ENCODE data around the gene PRKAG2. TPM values are rescaled to one million over a fixed set of nuclear protein-coding genes. Genes with fewer than 3 reads are reported as not detected.

Gene PRKAG2
- polyA plus RNA-seq, 2 donors, result 9.0 to 11.2 TPM

GRCh38 chr7:151779678-151780077, 97.2 kb downstream of the PRKAG2 start:
- H3K36me3 ChIP-seq (ENCODE audit: control insufficient read depth in 2 of 2, insufficient read depth in 2 of 2, low read length in 1 of 2), result peaks cover 6 to 8% of the 10 kb centered on the region in 2 donors
- peaks cover 2 to 6% of the 10 kb centered on the region in 2 donors for H3K4me1 ChIP-seq (ENCODE audit: control insufficient read depth in 2 of 2, insufficient read depth in 2 of 2, low read length in 1 of 2)
- no peak overlapping the region for H3K4me3 ChIP-seq (ENCODE audit: low read depth in 1 of 2, low read length in 2 of 2)
- 88 to 90% methylated on average over 7 of the region's 7 CpGs for WGBS, 2 donors
- H3K9me3 ChIP-seq (ENCODE audit: control insufficient read depth in 2 of 2, insufficient read depth in 1 of 2, low read depth in 1 of 2, low read length in 1 of 2), result no peaks in the 10 kb centered on the region
- no peaks in the 10 kb centered on the region for H3K27me3 ChIP-seq (ENCODE audit: control insufficient read depth in 1 of 2, insufficient read depth in 2 of 2, low read length in 2 of 2)
- H3K27ac ChIP-seq (ENCODE audit: low read depth in 2 of 2, low read length in 1 of 2), result no peak overlapping the region

- Histone ChIP-seq H3K9me3 (ENCODE audit: control insufficient read depth in 2 of 2, insufficient read depth in 1 of 2, low read depth in 1 of 2, low read length in 1 of 2) (no peaks in the 10 kb centered on the region), H3K27ac (ENCODE audit: low read depth in 2 of 2, low read length in 1 of 2) (no peak overlapping the region), H3K36me3 (ENCODE audit: control insufficient read depth in 2 of 2, insufficient read depth in 2 of 2, low read length in 1 of 2) (peaks cover 6 to 8% of the 10 kb centered on the region in 2 donors), H3K4me3 (ENCODE audit: low read depth in 1 of 2, low read length in 2 of 2) (no peak overlapping the region), H3K4me1 (ENCODE audit: control insufficient read depth in 2 of 2, insufficient read depth in 2 of 2, low read length in 1 of 2) (peaks cover 2 to 6% of the 10 kb centered on the region in 2 donors), H3K27me3 (ENCODE audit: control insufficient read depth in 1 of 2, insufficient read depth in 2 of 2, low read length in 2 of 2) (no peaks in the 10 kb centered on the region)
- WGBS, 2 donors, result 96 to 99% methylated on average over 6 of the region's 6 CpGs
These were observed 97.7 kb downstream of the PRKAG2 start for GRCh38 chr7:151779255-151779654.

GRCh38 chr7:151777908-151778670, 98.8 kb downstream of the PRKAG2 start:
- Histone ChIP-seq H3K27me3 (ENCODE audit: control insufficient read depth in 1 of 2, insufficient read depth in 2 of 2, low read length in 2 of 2) (no peaks in the 10 kb centered on the region), H3K27ac (ENCODE audit: low read depth in 2 of 2, low read length in 1 of 2) (no peak overlapping the region), H3K9me3 (ENCODE audit: control insufficient read depth in 2 of 2, insufficient read depth in 1 of 2, low read depth in 1 of 2, low read length in 1 of 2) (no peaks in the 10 kb centered on the region), H3K36me3 (ENCODE audit: control insufficient read depth in 2 of 2, insufficient read depth in 2 of 2, low read length in 1 of 2) (peaks cover 6 to 8% of the 10 kb centered on the region in 2 donors), H3K4me3 (ENCODE audit: low read depth in 1 of 2, low read length in 2 of 2) (no peak overlapping the region), H3K4me1 (ENCODE audit: control insufficient read depth in 2 of 2, insufficient read depth in 2 of 2, low read length in 1 of 2) (peaks cover 2 to 6% of the 10 kb centered on the region in 2 donors)
- WGBS, 2 donors, result 86% methylated on average over 7 of the region's 7 CpGs

- 84 to 92% methylated on average over 5 of the region's 5 CpGs for WGBS, 2 donors
- H3K9me3 ChIP-seq (ENCODE audit: control insufficient read depth in 2 of 2, insufficient read depth in 1 of 2, low read depth in 1 of 2, low read length in 1 of 2), result no peaks in the 10 kb centered on the region
- H3K27me3 ChIP-seq (ENCODE audit: control insufficient read depth in 1 of 2, insufficient read depth in 2 of 2, low read length in 2 of 2), result no peaks in the 10 kb centered on the region
- H3K36me3 ChIP-seq (ENCODE audit: control insufficient read depth in 2 of 2, insufficient read depth in 2 of 2, low read length in 1 of 2), result peaks cover 6 to 8% of the 10 kb centered on the region in 2 donors
- peaks cover 1 to 4% of the 10 kb centered on the region in 2 donors for H3K4me1 ChIP-seq (ENCODE audit: control insufficient read depth in 2 of 2, insufficient read depth in 2 of 2, low read length in 1 of 2)
- no peak overlapping the region for H3K27ac ChIP-seq (ENCODE audit: low read depth in 2 of 2, low read length in 1 of 2)
- H3K4me3 ChIP-seq (ENCODE audit: low read depth in 1 of 2, low read length in 2 of 2), result no peak overlapping the region
These were observed 99.4 kb downstream of the PRKAG2 start for GRCh38 chr7:151777495-151777880.

- H3K4me1 ChIP-seq (ENCODE audit: control insufficient read depth in 2 of 2, insufficient read depth in 2 of 2, low read length in 1 of 2), result peaks cover 0 to 3% of the 10 kb centered on the region in 2 donors
- no peak overlapping the region for H3K4me3 ChIP-seq (ENCODE audit: low read depth in 1 of 2, low read length in 2 of 2)
- H3K36me3 ChIP-seq (ENCODE audit: control insufficient read depth in 2 of 2, insufficient read depth in 2 of 2, low read length in 1 of 2), result peaks cover 6 to 8% of the 10 kb centered on the region in 2 donors
- H3K9me3 ChIP-seq (ENCODE audit: control insufficient read depth in 2 of 2, insufficient read depth in 1 of 2, low read depth in 1 of 2, low read length in 1 of 2), result no peaks in the 10 kb centered on the region
- WGBS, 2 donors, result 94 to 96% methylated on average over 12 of the region's 12 CpGs
- H3K27me3 ChIP-seq (ENCODE audit: control insufficient read depth in 1 of 2, insufficient read depth in 2 of 2, low read length in 2 of 2), result no peaks in the 10 kb centered on the region
- no peak overlapping the region for H3K27ac ChIP-seq (ENCODE audit: low read depth in 2 of 2, low read length in 1 of 2)
These were observed 99.9 kb downstream of the PRKAG2 start for GRCh38 chr7:151776876-151777494.

GRCh38 chr7:151776446-151776845, 100.5 kb downstream of the PRKAG2 start:
- Histone ChIP-seq H3K27me3 (ENCODE audit: control insufficient read depth in 1 of 2, insufficient read depth in 2 of 2, low read length in 2 of 2) (no peaks in the 10 kb centered on the region), H3K27ac (ENCODE audit: low read depth in 2 of 2, low read length in 1 of 2) (no peak overlapping the region), H3K4me3 (ENCODE audit: low read depth in 1 of 2, low read length in 2 of 2) (no peak overlapping the region), H3K9me3 (ENCODE audit: control insufficient read depth in 2 of 2, insufficient read depth in 1 of 2, low read depth in 1 of 2, low read length in 1 of 2) (no peaks in the 10 kb centered on the region), H3K4me1 (ENCODE audit: control insufficient read depth in 2 of 2, insufficient read depth in 2 of 2, low read length in 1 of 2) (peaks cover 0 to 3% of the 10 kb centered on the region in 2 donors), H3K36me3 (ENCODE audit: control insufficient read depth in 2 of 2, insufficient read depth in 2 of 2, low read length in 1 of 2) (peaks cover 6 to 8% of the 10 kb centered on the region in 2 donors)
- WGBS, 2 donors, result 95 to 96% methylated on average over 8 of the region's 8 CpGs

GRCh38 chr7:151775547-151776443, 101.1 kb downstream of the PRKAG2 start:
- H3K9me3 ChIP-seq (ENCODE audit: control insufficient read depth in 2 of 2, insufficient read depth in 1 of 2, low read depth in 1 of 2, low read length in 1 of 2), result no peaks in the 10 kb centered on the region
- H3K27me3 ChIP-seq (ENCODE audit: control insufficient read depth in 1 of 2, insufficient read depth in 2 of 2, low read length in 2 of 2), result no peaks in the 10 kb centered on the region
- H3K27ac ChIP-seq (ENCODE audit: low read depth in 2 of 2, low read length in 1 of 2), result no peak overlapping the region
- WGBS, 2 donors, result 86 to 88% methylated on average over 14 of the region's 14 CpGs
- peaks cover 0 to 3% of the 10 kb centered on the region in 2 donors for H3K4me1 ChIP-seq (ENCODE audit: control insufficient read depth in 2 of 2, insufficient read depth in 2 of 2, low read length in 1 of 2)
- H3K36me3 ChIP-seq (ENCODE audit: control insufficient read depth in 2 of 2, insufficient read depth in 2 of 2, low read length in 1 of 2), result peaks cover 3 to 8% of the 10 kb centered on the region in 2 donors
- no peak overlapping the region for H3K4me3 ChIP-seq (ENCODE audit: low read depth in 1 of 2, low read length in 2 of 2)

- peaks cover 0 to 7% of the 10 kb centered on the region in 2 donors for H3K36me3 ChIP-seq (ENCODE audit: control insufficient read depth in 2 of 2, insufficient read depth in 2 of 2, low read length in 1 of 2)
- 97 to 99% methylated on average over 8 of the region's 8 CpGs for WGBS, 2 donors
- no peaks in the 10 kb centered on the region for H3K27me3 ChIP-seq (ENCODE audit: control insufficient read depth in 1 of 2, insufficient read depth in 2 of 2, low read length in 2 of 2)
- H3K9me3 ChIP-seq (ENCODE audit: control insufficient read depth in 2 of 2, insufficient read depth in 1 of 2, low read depth in 1 of 2, low read length in 1 of 2), result no peaks in the 10 kb centered on the region
- peaks cover 0 to 3% of the 10 kb centered on the region in 2 donors for H3K4me1 ChIP-seq (ENCODE audit: control insufficient read depth in 2 of 2, insufficient read depth in 2 of 2, low read length in 1 of 2)
- no peak overlapping the region for H3K4me3 ChIP-seq (ENCODE audit: low read depth in 1 of 2, low read length in 2 of 2)
- H3K27ac ChIP-seq (ENCODE audit: low read depth in 2 of 2, low read length in 1 of 2), result no peak overlapping the region
These were observed 102.0 kb downstream of the PRKAG2 start for GRCh38 chr7:151774951-151775350.

- Histone ChIP-seq H3K4me1 (ENCODE audit: control insufficient read depth in 2 of 2, insufficient read depth in 2 of 2, low read length in 1 of 2) (peaks cover 0 to 7% of the 10 kb centered on the region in 2 donors), H3K27me3 (ENCODE audit: control insufficient read depth in 1 of 2, insufficient read depth in 2 of 2, low read length in 2 of 2) (no peaks in the 10 kb centered on the region), H3K27ac (ENCODE audit: low read depth in 2 of 2, low read length in 1 of 2) (no peak overlapping the region), H3K9me3 (ENCODE audit: control insufficient read depth in 2 of 2, insufficient read depth in 1 of 2, low read depth in 1 of 2, low read length in 1 of 2) (no peaks in the 10 kb centered on the region), H3K4me3 (ENCODE audit: low read depth in 1 of 2, low read length in 2 of 2) (no peak overlapping the region), H3K36me3 (ENCODE audit: control insufficient read depth in 2 of 2, insufficient read depth in 2 of 2, low read length in 1 of 2) (peaks cover 0 to 3% of the 10 kb centered on the region in 2 donors)
- 77% methylated on average over 9 of the region's 9 CpGs for WGBS, 2 donors
These were observed 103.1 kb downstream of the PRKAG2 start for GRCh38 chr7:151773797-151774196.
